ENCODE data around the gene HM13. TPM values are rescaled to one million over a fixed set of nuclear protein-coding genes. Genes with fewer than 3 reads are reported as not detected.

The HM13 gene
- total and polyA plus RNA-seq, 2 donors (not counting 1 experiment from before 2014, with no cell fraction given): 73.2 to 85.1 TPM

- DNase-seq: no peak
- Histone ChIP-seq H3K36me3 (replicated peaks in 1 of 2; ENCODE audit: control extremely low read depth in 1 of 2, control insufficient read depth in 1 of 2, extremely low read depth in 1 of 2, insufficient read depth in 2 of 2, low read length in 1 of 2) (peaks cover 8 to 40% of the 10 kb centered on the region in 2 experiments), H3K9me3 (ENCODE audit: control extremely low read depth in 1 of 3, control insufficient read depth in 2 of 3, insufficient read depth in 1 of 3, low read length in 2 of 3) (no peaks in the 10 kb centered on the region), H3K4me2 (replicated peaks; ENCODE audit: low read depth, low read length, poor library complexity, severe bottlenecking) (no peak overlapping the region), H3K79me2 (ENCODE audit: control insufficient read depth, insufficient read depth, low read length) (no peaks in the 10 kb centered on the region), H3K4me3 (ENCODE audit: control extremely low read depth in 1 of 5, extremely low read depth in 1 of 5, insufficient read depth in 1 of 5, low read depth in 2 of 5, low read length in 4 of 5) (no peak overlapping the region), H3K9ac (ENCODE audit: low read length) (no peak overlapping the region), H3K27me3 (replicated peaks in 1 of 4; ENCODE audit: control extremely low read depth in 1 of 4, control insufficient read depth in 3 of 4, insufficient read depth in 4 of 4, low read length in 3 of 4) (no peaks in the 10 kb centered on the region), H4K20me1 (ENCODE audit: control insufficient read depth, insufficient read depth, low read length, poor library complexity, severe bottlenecking) (no peaks in the 10 kb centered on the region), H3K4me1 (ENCODE audit: control insufficient read depth in 2 of 2, insufficient read depth in 2 of 2, low read length in 2 of 2) (peaks cover 0 to 10% of the 10 kb centered on the region in 2 donors), H3K27ac (ENCODE audit: low read length in 2 of 2) (no peak overlapping the region), H2AFZ (ENCODE audit: insufficient read depth, low read depth, low read length, poor library complexity, severe bottlenecking) (no peak overlapping the region)
- no peaks in the 10 kb centered on the region for H3K27me3 Mint-ChIP-seq
- TF ChIP-seq CTCF (IDR thresholded peaks at IDR 0.05): no peak
- H3K4me1 Mint-ChIP-seq: peaks cover 9% of the 10 kb centered on the region
- WGBS (ENCODE audit: insufficient coverage): no CpG with 5 or more reads among the region's 1 CpG
- POLR2A ChIA-PET: no interaction called here
- CTCF ChIA-PET: interaction anchor here (1.0 to 11.5 kb wide), 4 partner anchors 9 to 45 kb away, joined by 6 to 327 read pairs (median 46); partner anchors contain the start of gene ID1
- peak overlapping the region; percentile 50 for H3K27ac Mint-ChIP-seq
- H3K9me3 Mint-ChIP-seq (ENCODE audit: insufficient read depth): no peaks in the 10 kb centered on the region
- intact Hi-C loops (cut with micrococcal nuclease): no loop called here
- H3K4me3 Mint-ChIP-seq: no peak overlapping the region
- ATAC-seq (ENCODE audit: low read depth): no peak
These were observed 52.0 kb downstream of the HM13 start for GRCh38 chr20:31566319-31566657.

DNA sequence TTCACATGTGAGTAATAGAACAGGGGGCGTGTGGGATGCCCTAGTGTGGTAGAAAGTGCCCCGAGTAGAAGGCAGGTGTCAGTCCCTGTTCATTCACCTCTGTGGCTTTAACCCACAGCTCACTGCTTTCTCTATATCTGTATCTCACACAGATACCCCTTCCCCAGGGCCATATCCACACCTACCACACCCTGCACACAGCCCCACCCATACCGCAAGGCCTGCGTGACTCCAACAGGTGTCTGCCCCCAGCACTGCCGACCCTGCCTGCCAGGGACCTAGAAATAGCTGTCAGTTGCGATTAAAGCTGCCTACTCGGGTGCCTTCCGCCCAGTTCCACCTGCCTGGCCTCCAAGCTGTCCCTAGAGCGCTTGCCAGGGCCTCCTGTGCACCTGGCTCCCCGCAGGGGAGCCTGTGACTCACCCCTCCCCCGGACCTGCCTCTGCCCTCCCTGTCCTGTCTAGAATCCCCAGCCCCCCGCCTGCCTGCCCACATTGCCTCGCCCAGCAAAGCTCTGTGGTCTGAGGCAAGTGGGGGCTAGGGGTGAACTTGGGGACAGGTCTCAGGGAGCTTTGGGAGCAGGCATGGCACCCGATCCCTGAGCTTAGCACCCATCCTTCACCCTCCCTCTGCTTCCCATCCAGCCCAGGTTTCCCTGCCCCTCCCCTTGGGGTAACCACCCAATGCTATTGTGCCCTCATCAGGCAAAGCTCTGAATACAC lies 52.6 kb downstream of the HM13 start:
- Histone ChIP-seq H2AFZ (ENCODE audit: insufficient read depth, low read depth, low read length, poor library complexity, severe bottlenecking) (no peak overlapping the region), H3K4me3 (ENCODE audit: control extremely low read depth in 1 of 5, extremely low read depth in 1 of 5, insufficient read depth in 1 of 5, low read depth in 2 of 5, low read length in 4 of 5) (no peak overlapping the region), H4K20me1 (ENCODE audit: control insufficient read depth, insufficient read depth, low read length, poor library complexity, severe bottlenecking) (no peaks in the 10 kb centered on the region), H3K79me2 (ENCODE audit: control insufficient read depth, insufficient read depth, low read length) (no peaks in the 10 kb centered on the region), H3K36me3 (replicated peaks in 1 of 2; ENCODE audit: control extremely low read depth in 1 of 2, control insufficient read depth in 1 of 2, extremely low read depth in 1 of 2, insufficient read depth in 2 of 2, low read length in 1 of 2) (peaks cover 3 to 35% of the 10 kb centered on the region in 2 experiments), H3K4me2 (replicated peaks; ENCODE audit: low read depth, low read length, poor library complexity, severe bottlenecking) (no peak overlapping the region), H3K4me1 (ENCODE audit: control insufficient read depth in 2 of 2, insufficient read depth in 2 of 2, low read length in 2 of 2) (peaks cover 0 to 10% of the 10 kb centered on the region in 2 donors), H3K9ac (ENCODE audit: low read length) (no peak overlapping the region), H3K27ac (ENCODE audit: low read length in 2 of 2) (no peak overlapping the region), H3K27me3 (replicated peaks in 1 of 4; ENCODE audit: control extremely low read depth in 1 of 4, control insufficient read depth in 3 of 4, insufficient read depth in 4 of 4, low read length in 3 of 4) (no peaks in the 10 kb centered on the region), H3K9me3 (ENCODE audit: control extremely low read depth in 1 of 3, control insufficient read depth in 2 of 3, insufficient read depth in 1 of 3, low read length in 2 of 3) (no peaks in the 10 kb centered on the region)
- H3K27me3 Mint-ChIP-seq: no peaks in the 10 kb centered on the region
- H3K4me1 Mint-ChIP-seq: peaks cover 9% of the 10 kb centered on the region
- ChIA-PET CTCF (interaction anchor here (1.0 to 11.5 kb wide), 8 partner anchors 9 to 157 kb away, joined by 3 to 327 read pairs (median 9); partner anchors contain the start of gene ID1), POLR2A (no interaction called here)
- intact Hi-C loops (cut with micrococcal nuclease): no loop called here
- TF ChIP-seq EZH2 (IDR thresholded peaks at IDR 0.05; ENCODE audit: borderline replicate concordance, insufficient read depth, low read depth, low read length, poor library complexity, severe bottlenecking) (no peak), CTCF (IDR thresholded peaks at IDR 0.05) (no peak)
- no peak overlapping the region for H3K4me3 Mint-ChIP-seq
- ATAC-seq (ENCODE audit: low read depth) (no peak), DNase-seq (no peak)
- H3K27ac Mint-ChIP-seq: peak overlapping the region; percentile 50
- H3K9me3 Mint-ChIP-seq (ENCODE audit: insufficient read depth): no peaks in the 10 kb centered on the region
- WGBS (ENCODE audit: insufficient coverage): 73% methylated on average over 12 of the region's 14 CpGs
